Measurements from ENCODE around the gene KCNA2.

- TF ChIP-seq POLR2A (IDR thresholded peaks at IDR 0.05) (no peak), CTCF (IDR thresholded peaks at IDR 0.05) (no peak)
Measured at GRCh38 chr1:110612060-110612745, 6.0 kb upstream of the KCNA2 start.

Measured in esophagus squamous epithelium (tissue), 4 donors.